Measurements from ENCODE around the gene C17orf50. TPM values are rescaled to one million over a fixed set of nuclear protein-coding genes. Genes with fewer than 3 reads are reported as not detected.

C17orf50 gene
- total RNA-seq, 1 donor from 2014 or later = 1.0 TPM

- no peak for TF ChIP-seq CTCF (conservative IDR thresholded peaks at IDR 0.05; ENCODE audit: low read depth, low read length)
- DNase-seq (ENCODE audit: low read depth) = no peak
- H3K4me3 ChIP-seq (ENCODE audit: low read depth, low read length) = no peak overlapping the region
Observed at GRCh38 chr17:35733366-35733765, 27.3 kb upstream of the C17orf50 start.

- DNase-seq (ENCODE audit: low read depth) = no peak
- no peak for TF ChIP-seq CTCF (conservative IDR thresholded peaks at IDR 0.05; ENCODE audit: low read depth, low read length)
Observed at GRCh38 chr17:35734396-35734795, 26.3 kb upstream of the C17orf50 start.

GRCh38 chr17:35735036-35735805, 25.5 kb upstream of the C17orf50 start:
- DNase-seq (ENCODE audit: low read depth) = no peak
- no peak overlapping the region for H3K4me3 ChIP-seq (ENCODE audit: low read depth, low read length)
- no peak for TF ChIP-seq CTCF (conservative IDR thresholded peaks at IDR 0.05; ENCODE audit: low read depth, low read length)

More at GRCh38 chr17:35734396-35734795, 26.3 kb upstream of the C17orf50 start:
- no peak overlapping the region for H3K4me3 ChIP-seq (ENCODE audit: low read depth, low read length)

GRCh38 chr17:35736236-35736635, 24.5 kb upstream of the C17orf50 start:
- no peak for DNase-seq (ENCODE audit: low read depth)
- no peak for TF ChIP-seq CTCF (conservative IDR thresholded peaks at IDR 0.05; ENCODE audit: low read depth, low read length)
- no peak overlapping the region for H3K4me3 ChIP-seq (ENCODE audit: low read depth, low read length)

- no peak for DNase-seq (ENCODE audit: low read depth)
- H3K4me3 ChIP-seq (ENCODE audit: low read depth, low read length) = no peak overlapping the region
- TF ChIP-seq CTCF (conservative IDR thresholded peaks at IDR 0.05; ENCODE audit: low read depth, low read length) = no peak
Observed at GRCh38 chr17:35738519-35739133, 22.1 kb upstream of the C17orf50 start.

GRCh38 chr17:35740216-35740615, 20.5 kb upstream of the C17orf50 start:
- no peak overlapping the region for H3K4me3 ChIP-seq (ENCODE audit: low read depth, low read length)
- DNase-seq (ENCODE audit: low read depth) = no peak
- no peak for TF ChIP-seq CTCF (conservative IDR thresholded peaks at IDR 0.05; ENCODE audit: low read depth, low read length)
